IPS-11a (cell line): ENCODE data around the gene AFAP1.
"Not testable (repeated sequence)": the region's sequence is repeated elsewhere in the genome, so short reads cannot be mapped to it uniquely, and the experiment has no call there.

Source experiments
- H3K4me3 ChIP-seq: one replicate; pipeline ENCODE4 v1.5.1; 2013; ENCODE audit warnings: low read depth, low read length, control low read depth

Gene AFAP1

DNA sequence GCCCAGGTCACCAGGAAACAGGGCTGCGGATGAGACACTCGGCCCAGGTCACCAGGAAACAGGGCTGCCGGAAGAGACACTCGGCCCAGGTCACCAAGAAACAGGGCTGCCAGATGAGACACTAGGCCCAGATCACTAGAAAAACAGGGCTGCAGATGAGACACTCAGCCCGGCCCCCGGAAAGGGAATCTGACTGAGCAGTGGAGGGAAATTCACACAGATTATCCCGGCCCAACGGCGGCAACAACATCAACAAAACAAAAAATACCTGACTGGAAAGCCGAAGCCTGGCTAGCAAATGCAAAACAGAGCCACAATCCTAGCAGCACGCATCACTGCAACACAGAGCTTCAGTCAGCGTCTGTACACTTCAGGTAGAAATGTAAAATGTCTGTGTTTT lies 20.7 kb downstream of the AFAP1 start:
- H3K4me3 ChIP-seq, result no peak overlapping the region

DNA sequence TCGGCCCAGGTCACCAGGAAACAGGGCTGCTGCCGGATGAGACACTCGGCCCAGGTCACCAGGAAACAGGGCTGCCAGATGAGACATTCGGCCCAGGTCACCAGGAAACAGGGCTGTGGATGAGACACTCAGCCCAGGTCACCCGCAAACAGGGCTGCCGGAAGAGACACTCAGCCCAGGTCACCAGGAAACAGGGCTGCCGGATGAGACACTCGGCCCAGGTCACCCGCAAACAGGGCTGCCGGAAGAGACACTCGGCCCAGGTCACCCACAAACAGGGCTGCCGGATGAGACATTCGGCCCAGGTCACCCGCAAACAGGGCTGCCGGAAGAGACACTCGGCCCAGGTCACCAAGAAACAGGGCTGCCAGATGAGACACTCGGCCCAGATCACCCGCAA lies 21.5 kb downstream of the AFAP1 start:
- not testable (repeated sequence) for H3K4me3 ChIP-seq

DNA sequence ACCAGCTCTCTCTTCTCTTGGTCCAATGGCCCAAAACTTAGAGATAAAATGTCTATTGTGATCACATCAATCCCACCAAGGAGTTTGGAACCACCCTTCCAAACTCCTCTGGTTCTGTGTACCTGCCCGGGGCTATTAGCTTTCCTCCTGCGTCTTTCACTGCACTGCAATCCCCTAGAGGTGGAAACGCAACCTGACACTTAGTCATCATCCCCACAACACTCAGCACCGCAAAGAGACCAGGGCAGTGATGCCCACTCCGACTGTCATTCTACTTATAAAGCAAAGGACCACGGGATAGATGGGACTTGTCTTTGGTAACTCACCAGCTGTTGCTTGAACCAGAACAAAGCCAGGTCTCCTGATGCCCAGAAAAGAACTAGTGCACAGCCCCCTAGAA lies 22.0 kb downstream of the AFAP1 start:
- H3K4me3 ChIP-seq, result no peak overlapping the region

DNA sequence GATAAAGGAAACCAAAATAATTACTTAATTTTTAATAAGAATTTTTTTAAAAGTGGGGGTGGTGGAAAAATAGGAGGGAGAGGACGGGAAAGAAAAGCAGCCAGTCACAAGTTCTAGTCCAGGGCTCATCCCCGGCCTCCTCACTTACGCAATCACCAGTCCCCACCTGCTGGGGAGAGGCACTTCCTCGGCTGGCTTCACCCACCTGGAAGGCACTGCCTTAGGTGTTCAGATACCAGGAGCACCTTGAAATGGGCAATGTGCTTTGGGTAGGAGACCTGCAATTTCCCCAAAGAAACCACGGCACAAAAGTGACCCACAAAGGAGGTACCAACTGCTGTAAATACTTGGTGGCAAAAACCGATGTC lies 23.8 kb downstream of the AFAP1 start:
- H3K4me3 ChIP-seq, result no peak overlapping the region

DNA sequence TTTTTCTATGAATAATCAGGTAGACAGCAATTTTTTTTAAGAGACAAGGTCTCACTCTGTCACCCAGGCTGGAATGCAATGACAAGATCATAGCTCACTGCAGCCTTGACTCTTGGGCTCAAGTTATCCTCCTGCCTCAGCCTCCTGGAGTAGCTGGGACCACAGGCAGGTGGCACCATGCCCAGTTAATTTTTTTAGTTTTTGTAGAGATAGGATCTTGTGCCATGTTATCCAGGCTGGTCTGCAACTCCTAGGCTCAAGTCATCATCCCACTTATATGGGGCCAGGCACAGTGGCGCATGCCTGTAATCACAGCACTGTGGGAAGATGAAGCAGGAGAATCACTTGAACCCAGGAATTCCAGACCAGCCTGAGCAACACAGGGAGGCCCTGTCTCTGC lies 26.8 kb downstream of the AFAP1 start:
- no peak overlapping the region for H3K4me3 ChIP-seq

DNA sequence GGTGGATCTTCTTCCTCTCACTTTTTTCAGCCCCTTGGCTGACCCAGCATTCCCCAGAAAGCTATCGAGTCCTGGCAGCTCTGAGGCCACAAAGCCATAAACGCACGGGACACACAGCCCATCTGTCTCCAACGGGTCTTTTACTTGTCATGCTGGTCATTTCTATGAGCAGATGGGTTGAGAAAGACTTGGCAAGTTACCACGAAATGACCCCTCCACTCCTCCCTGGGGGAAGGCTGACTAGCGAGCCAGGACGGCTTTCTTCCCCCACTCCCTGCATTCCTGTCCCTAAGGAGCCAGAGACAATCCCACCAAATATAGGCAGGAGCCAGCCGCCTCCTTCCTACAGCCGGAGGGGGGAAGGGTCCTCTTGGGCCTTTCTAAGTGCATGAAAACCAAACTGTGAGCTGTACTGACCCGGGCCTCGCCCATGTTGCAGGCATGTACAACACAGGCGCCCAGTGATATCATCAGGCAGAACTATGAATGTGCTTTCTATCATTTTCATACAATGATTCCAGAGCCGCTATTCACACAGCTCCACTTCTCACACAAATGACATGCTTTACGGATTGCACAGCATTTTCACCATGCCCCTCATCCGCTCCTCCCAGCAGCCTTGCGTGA lies 28.6 kb downstream of the AFAP1 start:
- H3K4me3 ChIP-seq, result no peak overlapping the region

DNA sequence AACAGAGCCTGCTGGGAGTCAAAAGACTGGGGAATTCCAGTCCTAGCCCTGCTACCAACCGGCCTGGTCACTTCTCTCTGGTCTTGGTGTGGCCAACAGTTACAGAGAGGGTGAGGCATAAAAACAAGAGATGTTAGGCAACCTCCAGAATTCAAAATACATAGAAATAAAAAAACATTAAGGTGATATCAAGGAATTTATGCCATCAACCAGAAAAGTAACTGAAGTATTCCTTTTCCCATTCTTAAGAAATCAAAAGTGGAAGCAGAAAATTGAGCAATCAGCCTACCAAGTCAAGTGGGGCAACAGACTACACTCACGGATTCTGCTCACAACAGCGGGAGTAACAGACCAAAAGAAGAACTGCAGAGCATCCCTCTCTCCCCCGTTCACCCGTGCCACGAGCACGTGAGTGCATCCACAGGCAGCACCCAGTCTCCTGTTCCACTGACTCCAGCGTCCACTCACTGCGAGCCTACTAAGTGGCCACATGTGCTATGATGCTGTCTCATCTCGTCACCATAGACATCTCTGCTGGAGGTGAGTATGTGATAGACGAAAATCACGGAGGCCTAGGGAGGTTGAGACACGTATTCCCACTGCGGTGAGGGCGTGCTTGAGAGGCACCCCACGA lies 29.3 kb downstream of the AFAP1 start:
- no peak overlapping the region for H3K4me3 ChIP-seq

DNA sequence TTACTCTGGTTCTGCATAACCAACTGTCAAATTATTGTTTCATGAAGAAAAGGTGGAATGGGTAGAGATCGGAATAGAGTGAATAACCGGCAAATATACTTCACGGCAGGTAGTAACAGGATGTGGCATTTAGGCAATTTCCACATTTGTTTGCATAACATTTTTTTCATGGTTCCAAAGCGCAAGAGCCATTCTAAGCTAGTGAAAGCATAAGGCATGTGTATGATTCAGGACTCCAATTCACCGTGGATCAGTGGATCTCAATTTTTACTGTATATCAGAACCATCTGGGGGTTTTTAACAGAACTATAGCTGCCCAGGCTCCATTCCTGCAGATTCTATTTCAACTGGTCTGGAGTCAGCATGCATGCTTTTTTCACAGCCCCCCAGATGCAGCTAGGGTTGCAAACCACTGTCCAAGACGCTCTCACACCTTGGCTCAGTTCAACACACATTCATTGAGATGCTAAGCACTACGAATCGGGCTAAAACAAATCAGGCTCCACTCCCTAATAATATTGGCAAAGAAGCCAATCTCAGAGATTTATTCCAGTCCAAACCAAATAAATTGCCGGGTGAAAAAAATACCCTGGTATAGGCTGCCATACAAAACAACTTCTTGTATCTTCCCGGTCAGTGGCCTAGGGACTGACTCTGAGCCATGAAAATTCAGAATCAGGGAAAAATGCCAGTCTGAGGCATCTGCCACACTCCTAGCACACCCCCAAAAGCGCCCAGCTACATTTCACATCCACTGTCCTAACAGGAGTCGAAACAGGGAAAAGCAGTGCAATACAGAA lies 30.0 kb downstream of the AFAP1 start:
- no peak overlapping the region for H3K4me3 ChIP-seq

DNA sequence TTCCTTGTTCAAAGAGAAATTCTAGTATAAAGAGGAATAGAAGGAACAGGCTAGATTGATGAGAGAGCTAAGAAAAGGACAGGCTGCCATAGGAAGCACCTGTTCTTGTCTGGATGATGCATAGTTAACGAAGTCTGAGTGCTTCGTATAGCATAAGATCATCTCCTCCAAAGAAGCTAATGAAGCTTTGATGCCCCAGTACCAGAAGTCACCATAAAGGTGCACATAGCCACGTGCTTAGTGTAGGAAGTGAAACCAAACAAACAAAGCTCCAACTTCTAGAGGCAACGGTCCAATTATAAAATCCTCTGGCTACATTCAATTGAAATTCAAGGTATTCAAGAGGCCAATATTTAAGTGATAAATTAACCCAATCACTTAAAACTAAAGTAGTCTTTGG lies 31.0 kb downstream of the AFAP1 start:
- H3K4me3 ChIP-seq, result no peak overlapping the region

DNA sequence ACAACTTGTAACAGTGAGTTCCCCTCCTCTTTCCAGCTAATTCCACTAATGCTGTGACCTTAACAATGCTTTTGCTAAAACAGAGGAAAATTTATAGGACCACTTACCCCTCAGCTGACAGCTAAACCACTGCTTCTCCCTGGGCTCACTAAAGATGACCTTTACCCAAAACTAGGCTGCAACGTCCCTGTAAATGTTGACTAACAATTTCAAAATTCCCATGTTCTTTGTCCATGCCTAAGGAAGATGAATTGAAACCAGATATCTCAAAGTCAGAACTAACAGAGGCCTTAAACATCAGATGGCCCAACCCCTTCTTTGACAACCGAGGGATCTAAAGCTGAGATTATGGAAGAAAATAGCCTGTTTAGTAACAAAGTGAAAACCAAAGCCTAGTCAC lies 32.5 kb downstream of the AFAP1 start:
- no peak overlapping the region for H3K4me3 ChIP-seq

DNA sequence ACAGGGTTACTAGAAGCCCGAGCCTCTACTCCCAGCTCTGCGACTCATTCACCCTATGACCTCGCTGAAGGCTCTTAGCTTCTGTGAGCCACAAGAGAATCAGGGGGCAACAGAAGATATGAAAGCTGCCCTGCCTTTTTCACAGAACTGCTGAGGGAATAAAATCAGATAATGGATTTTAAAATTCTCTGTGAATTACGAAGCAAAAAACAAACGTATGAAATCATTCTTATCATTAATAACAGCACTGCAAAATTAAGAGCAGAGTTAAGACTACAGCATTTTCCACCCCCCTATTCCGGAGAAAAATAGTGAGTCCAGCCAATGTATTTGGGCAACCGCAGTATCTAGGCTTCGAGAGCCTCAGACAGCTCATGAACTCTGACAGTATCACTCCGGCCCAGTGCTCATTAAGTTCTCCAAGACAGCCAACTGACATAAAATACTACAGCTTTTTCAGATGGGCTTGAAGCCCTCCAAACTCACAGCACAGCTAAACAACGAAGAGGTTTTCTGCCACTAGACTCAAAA lies 33.4 kb downstream of the AFAP1 start:
- no peak overlapping the region for H3K4me3 ChIP-seq

DNA sequence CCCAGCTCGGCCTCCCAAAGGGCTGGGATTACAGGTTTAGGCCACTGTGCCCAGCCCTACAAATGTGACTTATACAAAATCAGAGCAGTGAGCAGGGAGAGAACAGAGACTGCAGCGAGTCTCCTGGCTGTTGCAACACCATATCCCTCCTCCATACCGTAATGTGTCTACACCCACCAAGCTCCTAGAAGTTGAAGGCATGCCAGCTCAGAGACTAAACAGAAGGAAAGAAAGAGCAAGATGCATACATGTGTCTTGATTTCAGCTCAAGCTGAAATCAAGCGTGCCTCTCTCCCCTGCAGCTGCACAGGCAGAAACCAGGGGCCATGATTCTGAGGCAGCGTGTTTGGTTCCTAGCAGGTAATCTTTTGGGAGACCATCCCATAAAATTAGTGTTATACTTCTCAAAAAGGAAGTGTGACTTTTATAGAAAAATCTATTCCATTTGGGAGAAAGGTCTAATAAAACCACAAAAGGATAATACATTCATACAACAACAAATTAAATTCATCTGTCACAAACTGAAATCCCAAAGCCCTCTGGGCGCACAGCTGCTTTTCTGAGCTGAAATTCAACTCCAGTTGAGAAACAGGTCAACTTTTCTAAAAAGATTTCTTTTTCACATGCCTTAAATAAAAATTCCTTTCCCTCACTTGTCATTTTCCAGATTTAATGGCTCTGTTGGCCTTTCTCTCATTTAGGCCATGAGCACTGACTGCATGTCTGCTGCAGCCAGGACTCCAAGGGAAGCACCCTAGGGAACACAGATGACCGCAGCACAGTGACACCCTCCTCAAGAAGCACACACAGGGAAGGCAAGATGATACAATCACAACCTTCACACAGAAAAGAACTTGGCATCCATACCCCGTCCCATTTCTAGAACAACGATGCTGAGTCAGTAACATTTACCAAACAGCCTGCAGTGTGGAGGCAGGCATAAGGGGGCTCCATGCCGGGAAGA lies 34.4 kb downstream of the AFAP1 start:
- H3K4me3 ChIP-seq, result no peak overlapping the region

DNA sequence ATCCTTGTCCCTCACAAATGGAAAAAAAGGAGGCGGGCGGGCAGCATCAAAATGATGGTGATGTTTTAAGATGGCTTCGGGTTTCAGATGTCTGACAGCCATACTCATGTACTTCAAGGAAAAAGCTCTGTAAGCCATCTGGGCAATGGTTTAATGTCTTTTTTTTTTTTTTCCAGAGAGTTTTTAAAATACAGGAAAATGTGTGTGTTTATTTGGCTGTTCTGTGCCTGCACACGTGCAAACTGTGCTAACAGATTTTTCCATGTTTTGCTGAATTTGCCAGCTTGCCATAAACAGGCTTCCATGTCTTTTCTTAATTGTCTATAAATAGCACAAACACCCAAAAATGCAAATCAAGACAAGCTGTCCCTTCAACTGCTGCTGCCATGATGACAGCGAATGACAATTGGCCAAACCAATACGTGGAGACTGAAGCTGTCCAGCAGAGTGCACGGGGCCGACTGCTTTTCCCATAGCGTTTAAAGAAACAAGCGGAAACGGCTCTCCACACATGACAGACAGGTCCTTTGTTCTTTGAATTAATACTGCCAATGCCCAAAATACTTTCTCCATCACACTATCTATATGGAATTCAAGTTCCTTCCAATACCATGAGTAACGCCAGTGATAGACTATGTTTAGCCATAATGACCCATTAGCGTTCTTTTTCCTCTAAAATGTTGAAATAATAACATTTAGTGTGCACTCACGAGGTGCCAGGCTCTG lies 35.7 kb downstream of the AFAP1 start:
- no peak overlapping the region for H3K4me3 ChIP-seq

DNA sequence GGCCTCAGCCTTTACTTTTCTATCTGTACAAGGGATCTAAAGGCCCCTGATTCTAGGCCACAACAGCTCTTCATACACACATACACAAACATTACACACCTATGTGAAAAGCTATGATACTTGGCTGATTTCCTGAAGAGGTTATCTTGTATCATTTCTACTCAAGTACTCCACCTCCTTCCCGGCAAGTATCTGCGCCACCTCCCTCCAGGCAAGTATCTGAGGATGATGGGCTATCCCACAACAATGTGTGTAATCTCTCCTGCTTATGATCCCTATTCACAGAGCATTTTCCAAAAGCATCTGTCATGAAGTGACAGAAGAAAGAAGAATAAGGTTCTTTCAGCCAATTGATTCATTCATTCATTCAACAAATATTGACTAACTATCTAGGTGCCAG lies 36.8 kb downstream of the AFAP1 start:
- H3K4me3 ChIP-seq, result no peak overlapping the region

DNA sequence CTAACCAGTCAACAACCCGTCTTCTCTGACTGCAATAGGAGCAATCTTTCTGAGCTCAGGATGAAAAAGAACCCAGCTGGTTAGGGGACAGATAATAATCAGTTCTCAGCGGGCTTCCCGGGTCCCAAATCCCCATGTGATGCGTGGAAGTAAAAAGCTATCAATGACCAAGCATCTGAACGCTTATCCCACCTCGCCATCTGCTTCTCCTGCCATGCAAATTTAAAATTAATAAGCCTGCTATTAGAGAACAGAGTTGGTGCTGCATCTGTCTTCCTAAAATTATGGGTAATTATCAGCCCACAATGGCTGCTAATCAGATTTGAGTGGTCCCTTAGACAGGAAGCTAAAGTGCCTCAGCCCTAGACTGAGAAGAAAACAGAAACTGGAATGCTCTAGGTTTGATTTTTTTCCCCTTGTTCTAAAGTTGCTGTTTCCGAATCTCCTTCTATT lies 37.5 kb downstream of the AFAP1 start:
- H3K4me3 ChIP-seq, result no peak overlapping the region

DNA sequence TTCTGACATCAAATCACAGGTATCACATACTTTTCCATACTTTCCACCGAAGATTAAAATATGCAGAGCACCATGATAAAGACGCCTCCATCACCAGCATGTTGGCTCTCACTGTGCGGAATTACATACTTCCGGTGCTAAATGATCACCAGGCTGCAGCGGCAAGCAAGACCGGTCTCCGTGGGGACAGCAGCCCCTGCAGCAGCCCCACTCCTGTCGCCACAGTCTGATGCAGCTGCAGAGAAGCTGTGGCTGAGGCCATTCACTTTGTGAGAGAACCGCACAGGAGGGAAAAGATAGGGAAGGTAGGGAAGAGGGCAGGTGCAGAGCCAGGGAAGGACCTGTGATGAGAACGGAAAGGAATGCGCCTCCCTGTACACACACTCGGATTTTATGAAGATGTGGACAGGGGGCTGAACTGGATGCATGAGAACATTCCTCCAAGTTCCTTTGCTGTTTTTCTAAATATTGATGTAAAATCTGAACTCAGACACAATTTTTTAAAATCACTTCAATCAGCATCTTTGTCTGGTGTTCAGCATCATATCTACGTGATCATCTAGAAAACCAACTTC lies 38.3 kb downstream of the AFAP1 start:
- H3K4me3 ChIP-seq, result no peak overlapping the region

DNA sequence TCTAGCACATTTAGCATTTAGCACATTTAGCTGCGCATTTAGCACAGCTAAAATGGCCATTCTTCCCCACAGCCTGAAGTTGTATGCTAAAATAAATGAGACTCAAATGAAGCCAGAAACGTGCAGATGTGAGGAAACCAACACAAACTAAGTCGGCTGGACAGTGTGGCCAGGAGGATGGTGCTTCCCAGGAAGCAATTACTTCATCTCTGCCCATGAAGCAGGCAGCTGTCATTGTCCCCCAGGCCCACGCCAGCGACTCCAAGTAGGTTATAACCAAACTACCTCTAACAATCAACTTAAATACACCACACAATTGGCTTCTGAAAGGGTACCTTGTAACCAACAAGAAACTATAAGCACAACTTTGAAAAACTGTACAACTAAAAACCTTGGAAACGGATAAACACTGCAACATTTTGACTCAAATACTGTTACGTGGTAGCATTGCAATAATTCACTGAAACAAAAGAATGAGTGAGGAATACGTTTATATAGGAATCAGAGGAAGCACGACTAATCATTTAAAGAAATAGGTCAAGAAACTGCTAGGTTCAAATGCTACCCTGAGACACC lies 39.2 kb downstream of the AFAP1 start:
- no peak overlapping the region for H3K4me3 ChIP-seq

DNA sequence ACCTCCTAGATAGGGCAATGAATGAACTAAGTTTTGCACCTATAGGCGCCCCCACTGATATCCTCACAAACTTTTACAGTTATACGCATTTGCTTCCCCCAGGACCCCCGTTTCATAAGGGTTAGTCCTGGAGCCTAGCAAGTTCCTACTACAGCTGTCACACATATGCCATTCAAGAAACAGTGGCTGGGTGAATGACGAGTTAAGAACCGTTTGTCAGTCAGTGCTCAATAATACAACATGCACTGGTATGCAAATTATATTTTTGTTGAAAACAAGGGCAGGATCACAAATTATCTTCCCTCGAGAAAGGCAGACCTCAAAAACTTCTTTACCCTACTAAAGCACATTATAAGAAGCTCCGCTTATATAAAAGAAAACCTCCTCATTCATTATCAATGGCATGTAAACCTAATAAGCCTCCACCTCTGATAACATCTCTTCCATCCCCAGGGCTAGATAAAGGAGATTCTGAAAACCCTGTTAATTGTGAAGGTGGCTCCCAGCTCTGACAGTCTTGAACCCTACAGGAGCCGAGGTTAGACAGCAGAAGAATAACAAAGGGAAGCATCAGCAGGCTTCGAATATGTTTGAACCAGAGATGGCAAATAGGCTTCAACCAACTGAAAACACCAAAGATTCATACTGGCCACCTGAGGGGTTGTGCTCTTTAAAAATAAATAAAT lies 40.3 kb downstream of the AFAP1 start:
- no peak overlapping the region for H3K4me3 ChIP-seq

DNA sequence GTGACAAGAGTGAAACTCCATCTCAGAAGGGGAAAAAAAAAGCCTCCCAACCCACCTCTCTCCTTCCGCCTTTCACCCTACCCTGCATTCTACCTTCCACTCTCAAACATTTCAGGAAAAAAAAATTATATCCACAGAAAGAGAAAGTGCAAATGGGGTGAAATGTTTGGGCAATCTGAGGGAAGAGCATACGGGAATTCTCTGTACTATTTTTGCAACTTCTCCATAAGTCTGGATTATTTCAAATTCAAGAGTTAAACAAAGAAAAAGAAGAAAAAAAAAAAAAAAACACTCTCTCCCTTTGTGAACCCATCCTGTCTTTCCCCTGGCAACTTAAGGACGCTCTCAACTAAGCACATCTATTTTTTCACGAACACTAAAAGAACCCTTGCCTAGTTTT lies 41.3 kb downstream of the AFAP1 start:
- H3K4me3 ChIP-seq, result no peak overlapping the region
